Loucy (cell line): ENCODE measurements around the gene OGG1.

ENCODE experiments used
- CTCF ChIP-seq: fragments of 200-600 bp; sonication (generic); conservative IDR thresholded peaks from 2 replicates; pipeline ENCODE4 v1.5.1; 2014; ENCODE audit warnings: mild to moderate bottlenecking, antibody characterized with exemption, low read length
- EZH2phosphoT487 ChIP-seq: fragments of 200-600 bp; IDR thresholded peaks from 2 replicates; pipeline ENCODE4 v1.6.1; 2018; ENCODE audit warnings: antibody characterized with exemption, mild to moderate bottlenecking, moderate library complexity, borderline replicate concordance

GRCh38 chr3:9793161-9793781, 43.5 kb downstream of the OGG1 start:
- no peak for TF ChIP-seq EZH2phosphoT487
- no peak for TF ChIP-seq CTCF
